Measurements from ENCODE around the gene SULT1A4.
"Not testable (repeated sequence)": the region's sequence is repeated elsewhere in the genome, so short reads cannot be mapped to it uniquely, and the experiment has no call there.

The SULT1A4 gene

GRCh38 chr16:29459706-29460646 lies at the start of gene SULT1A4:
TSS of gene SULT1A4 (plus strand) at chr16:29459913. CDS start at chr16:29461386, 1,473 bp downstream.
- DNase-seq (ENCODE audit: low read depth, low spot score): not testable (repeated sequence)

- not testable (repeated sequence) for DNase-seq (ENCODE audit: low read depth, low spot score)
Observed at GRCh38 chr16:29423587-29423986, 36.1 kb upstream of the SULT1A4 start.

GRCh38 chr16:29425390-29425789 lies 34.3 kb upstream of the SULT1A4 start:
- DNase-seq (ENCODE audit: low read depth, low spot score): not testable (repeated sequence)

GRCh38 chr16:29453754-29454153 lies 6.0 kb upstream of the SULT1A4 start:
- not testable (repeated sequence) for DNase-seq (ENCODE audit: low read depth, low spot score)

- DNase-seq (ENCODE audit: low read depth, low spot score): not testable (repeated sequence)
Observed at GRCh38 chr16:29454269-29454668, 5.4 kb upstream of the SULT1A4 start, which contains the start of the genes BOLA2 and SLX1B. TSS of gene BOLA2 (minus strand) at chr16:29454351. CDS start at chr16:29454253, 98 bp downstream. TSS of gene SLX1B (plus strand) at chr16:29454533.

GRCh38 chr16:29454828-29455227 lies 4.9 kb upstream of the SULT1A4 start:
- not testable (repeated sequence) for DNase-seq (ENCODE audit: low read depth, low spot score)

- not testable (repeated sequence) for DNase-seq (ENCODE audit: low read depth, low spot score)
Observed at GRCh38 chr16:29457660-29458059, 2.1 kb upstream of the SULT1A4 start.

GRCh38 chr16:29460647-29461030 lies 926 bp downstream of the SULT1A4 start:
- not testable (repeated sequence) for DNase-seq (ENCODE audit: low read depth, low spot score)

- not testable (repeated sequence) for DNase-seq (ENCODE audit: low read depth, low spot score)
Observed at GRCh38 chr16:29465985-29466824, 6.5 kb downstream of the SULT1A4 start.

GRCh38 chr16:29466904-29467303 lies 7.2 kb downstream of the SULT1A4 start:
- not testable (repeated sequence) for DNase-seq (ENCODE audit: low read depth, low spot score)

- DNase-seq (ENCODE audit: low read depth, low spot score): not testable (repeated sequence)
Observed at GRCh38 chr16:29467654-29468366, 8.1 kb downstream of the SULT1A4 start.

- DNase-seq (ENCODE audit: low read depth, low spot score): not testable (repeated sequence)
Observed at GRCh38 chr16:29469660-29470059, 9.9 kb downstream of the SULT1A4 start.

GRCh38 chr16:29472065-29472464 lies 12.4 kb downstream of the SULT1A4 start:
- DNase-seq (ENCODE audit: low read depth, low spot score): not testable (repeated sequence)

GRCh38 chr16:29482276-29482675 lies 22.6 kb downstream of the SULT1A4 start:
- not testable (repeated sequence) for DNase-seq (ENCODE audit: low read depth, low spot score)

- not testable (repeated sequence) for DNase-seq (ENCODE audit: low read depth, low spot score)
Observed at GRCh38 chr16:29506308-29506707, 46.6 kb downstream of the SULT1A4 start, which contains the start of gene NPIPB12. TSS of gene NPIPB12 (minus strand) at chr16:29506408.
